Ascending aorta (tissue), 1 donor: ENCODE measurements around the gene OR2AK2. TPM values are rescaled to one million over a fixed set of nuclear protein-coding genes. Genes with fewer than 3 reads are reported as not detected.

Source experiments
- total RNA-seq: library from RNA; depleted of rRNA; stranded (reverse); fragments of >200 nt; gene quantifications from one replicate; pipeline ENCODE4 v1.1.0, GENCODE V29; 2016

The OR2AK2 gene
- total RNA-seq, 1 donor from 2014 or later = not detected

Other genes with a start within 250 kb of the OR2AK2 start
- not detected for gene OR6F1, start 248.6 kb upstream of the OR2AK2 start, total RNA-seq
- not detected for gene OR14K1, start 226.6 kb upstream of the OR2AK2 start, total RNA-seq
- not detected for gene OR14A2, start 217.1 kb upstream of the OR2AK2 start, total RNA-seq
- gene OR1C1, start 204.7 kb upstream of the OR2AK2 start, total RNA-seq = not detected
- gene OR14A16, start 141.1 kb upstream of the OR2AK2 start, total RNA-seq = not detected
- gene OR11L1, start 123.3 kb upstream of the OR2AK2 start, total RNA-seq = not detected
- 0.53 TPM for gene TRIM58, start 108.0 kb upstream of the OR2AK2 start, total RNA-seq
- gene OR2W3, start 69.6 kb upstream of the OR2AK2 start, total RNA-seq = not detected
- not detected for gene OR2T8, start 45.0 kb upstream of the OR2AK2 start, total RNA-seq
- gene OR2AJ1, start 40.3 kb upstream of the OR2AK2 start, total RNA-seq = not detected
- not detected for gene OR2L8, start 16.4 kb upstream of the OR2AK2 start, total RNA-seq
- not detected for gene OR2L5, start 48.4 kb downstream of the OR2AK2 start, total RNA-seq
- not detected for gene OR2L2, start 64.8 kb downstream of the OR2AK2 start, total RNA-seq
- not detected for gene OR2L3, start 81.6 kb downstream of the OR2AK2 start, total RNA-seq
- not detected for gene OR2L13, start 130.0 kb downstream of the OR2AK2 start, total RNA-seq
- not detected for gene OR2M5, start 179.9 kb downstream of the OR2AK2 start, total RNA-seq
- not detected for gene OR2M2, start 209.6 kb downstream of the OR2AK2 start, total RNA-seq
- gene OR2M3, start 232.0 kb downstream of the OR2AK2 start, total RNA-seq = not detected